Measurements from ENCODE around the gene NUDT1.

The NUDT1 gene

GRCh38 chr7:2290877-2291276 lies 48.9 kb downstream of the NUDT1 start:
- DNase-seq (ENCODE audit: insufficient read length, low spot score) (no peak), FAIRE-seq (no peak)

- no peak for FAIRE-seq
These were observed 54.1 kb downstream of the NUDT1 start for GRCh38 chr7:2295936-2296620.

GRCh38 chr7:2296832-2297231 lies 54.8 kb downstream of the NUDT1 start:
- FAIRE-seq, result no peak
- DNase-seq (ENCODE audit: insufficient read length, low spot score), result no peak

More at GRCh38 chr7:2295936-2296620, 54.1 kb downstream of the NUDT1 start:
- no peak for DNase-seq (ENCODE audit: insufficient read length, low spot score)

- FAIRE-seq (no peak), DNase-seq (ENCODE audit: insufficient read length, low spot score) (no peak)
These were observed 57.3 kb downstream of the NUDT1 start for GRCh38 chr7:2299131-2299829.

- DNase-seq (ENCODE audit: insufficient read length, low spot score), result no peak
- FAIRE-seq, result no peak
These were observed 58.0 kb downstream of the NUDT1 start for GRCh38 chr7:2299870-2300512.
